Kidney (tissue), 14 donors: ENCODE data around the gene ANKLE2. TPM values are rescaled to one million over a fixed set of nuclear protein-coding genes. Genes with fewer than 3 reads are reported as not detected.

Experiments used
- DNase-seq, 5 donors: peaks; one replicate each; pipeline ENCODE4 v3.0.0-alpha.2; 2013 to 2020
- FAIRE-seq: peaks from 2 replicates; lab custom pipeline; 2012; peaks lifted over from hg19 to GRCh38; lab: Jason Lieb, UNC
- H3K27ac ChIP-seq, 2 donors: one replicate each; pipeline ENCODE4 v1.7.0; 2013; ENCODE audit warnings: low read depth in 2 of 2, low read length in 2 of 2, inconsistent platforms in 1 of 2
- H3K27me3 ChIP-seq: one replicate; pipeline ENCODE4 v1.7.1; 2013; ENCODE audit warnings: low read length, inconsistent platforms; ENCODE audit not compliant: control insufficient read depth, insufficient read depth
- H3K36me3 ChIP-seq, 3 donors: one replicate each; pipeline versions ENCODE4 v1.7.0 to v1.7.1; 2013; ENCODE audit warnings: low read length in 3 of 3, control low read depth in 1 of 3, inconsistent platforms in 1 of 3; ENCODE audit not compliant: insufficient read depth in 3 of 3, control insufficient read depth in 2 of 3
- H3K4me1 ChIP-seq, 3 donors: one replicate each; pipeline versions ENCODE4 v1.7.0 to v1.7.1; 2013; ENCODE audit warnings: low read length in 3 of 3, inconsistent platforms in 1 of 3, low read depth in 1 of 3; ENCODE audit not compliant: control insufficient read depth in 2 of 3, insufficient read depth in 2 of 3
- H3K4me3 ChIP-seq, 3 donors: one replicate each; pipeline versions ENCODE4 v1.7.0 to v1.8.1; 2013; ENCODE audit warnings: low read length in 3 of 3, control low read depth in 1 of 3, inconsistent platforms in 1 of 3
- H3K9ac ChIP-seq, 3 donors: one replicate each; pipeline versions ENCODE4 v1.7.0 to v1.7.1; 2013; ENCODE audit warnings: low read length in 3 of 3, control low read depth in 1 of 3, inconsistent platforms in 1 of 3
- H3K9me3 ChIP-seq, 3 donors: one replicate each; pipeline versions ENCODE4 v1.7.0 to v1.7.1; 2013; ENCODE audit warnings: low read length in 3 of 3, control low read depth in 1 of 3, inconsistent platforms in 1 of 3; ENCODE audit not compliant: control insufficient read depth in 2 of 3, insufficient read depth in 1 of 3
- CTCF ChIP-seq: IDR thresholded peaks from 3 replicates; pipeline ENCODE4 v1.5.1; 2012; ENCODE audit warnings: mild to moderate bottlenecking, moderate library complexity, borderline replicate concordance; ENCODE audit not compliant: insufficient read depth; ENCODE audit errors: extremely low read depth
- intact Hi-C: fragments of 100-400 bp; cut with DNase I; formaldehyde crosslinking; loops from one replicate; pipeline ENCODE4 v1.11.1; 2022
- polyA plus RNA-seq: library from polyadenylated mRNA; stranded (reverse); fragments of 350-450 nt; fragmentation: Illumina TruSeq; extraction: RNeasy Lipid Tissue Mini Kit (QIAGEN cat#74804); gene quantifications from one replicate; pipeline ENCODE4 v1.2.3, GENCODE V29; 2014; ENCODE audit warnings: low read depth, low replicate concordance; ENCODE audit not compliant: insufficient read depth
- total RNA-seq: library from RNA; stranded (reverse); fragmentation: NEBNext Ultra II Directional; extraction: Animal tissue kit (Norgen Biotek cat#: 25700); gene quantifications from one replicate; pipeline ENCODE4 v1.2.1, GENCODE V29; 2021
- donor health status: control.
- donor health status: control.
- donor health status: control.
- donor health status: control.
- donor health status: control.
- donor health status: DM: yes; HTN: yes; CAD: no.
- donor health status: Normal renal cell carcinoma (clear cell type).

The ANKLE2 gene
- total and polyA plus RNA-seq, 2 donors from 2014 or later: 14.6 to 57.3 TPM

- Histone ChIP-seq H3K9me3 (no peaks in the 10 kb centered on the region), H3K9ac (no peak overlapping the region), H3K27me3 (no peaks in the 10 kb centered on the region), H3K27ac (no peak overlapping the region), H3K4me3 (no peak overlapping the region), H3K4me1 (no peaks in the 10 kb centered on the region), H3K36me3 (peaks cover 2 to 68% (median 40%) of the 10 kb centered on the region in 3 donors)
- intact Hi-C loops: no loop called here
- FAIRE-seq (no peak), DNase-seq (no peak)
- no peak for TF ChIP-seq CTCF
These were observed 40.1 kb upstream of the ANKLE2 start for GRCh38 chr12:132801741-132802140.

- no peak for TF ChIP-seq CTCF
- Histone ChIP-seq H3K27me3 (no peaks in the 10 kb centered on the region), H3K9me3 (no peaks in the 10 kb centered on the region), H3K9ac (no peak overlapping the region), H3K4me3 (no peak overlapping the region), H3K27ac (no peak overlapping the region), H3K36me3 (peaks cover 2 to 55% (median 43%) of the 10 kb centered on the region in 3 donors), H3K4me1 (no peaks in the 10 kb centered on the region)
- intact Hi-C loops: no loop called here
- DNase-seq (no peak), FAIRE-seq (no peak)
These were observed 37.2 kb upstream of the ANKLE2 start for GRCh38 chr12:132798836-132799235.

- TF ChIP-seq CTCF: no peak
- intact Hi-C loops: no loop called here
- Histone ChIP-seq H3K4me1 (no peaks in the 10 kb centered on the region), H3K9ac (no peak overlapping the region), H3K27ac (no peak overlapping the region), H3K9me3 (no peaks in the 10 kb centered on the region), H3K36me3 (peaks cover 2 to 50% (median 42%) of the 10 kb centered on the region in 3 donors), H3K4me3 (no peak overlapping the region), H3K27me3 (no peaks in the 10 kb centered on the region)
- DNase-seq: no peak
- no peak for FAIRE-seq
These were observed 36.4 kb upstream of the ANKLE2 start for GRCh38 chr12:132797820-132798570.
